ENCODE data around the gene EFHC1. TPM values are rescaled to one million over a fixed set of nuclear protein-coding genes. Genes with fewer than 3 reads are reported as not detected.

The EFHC1 gene
- total and polyA plus RNA-seq, 2 experiments from 2014 or later: 24.3 to 28.0 TPM

DNA sequence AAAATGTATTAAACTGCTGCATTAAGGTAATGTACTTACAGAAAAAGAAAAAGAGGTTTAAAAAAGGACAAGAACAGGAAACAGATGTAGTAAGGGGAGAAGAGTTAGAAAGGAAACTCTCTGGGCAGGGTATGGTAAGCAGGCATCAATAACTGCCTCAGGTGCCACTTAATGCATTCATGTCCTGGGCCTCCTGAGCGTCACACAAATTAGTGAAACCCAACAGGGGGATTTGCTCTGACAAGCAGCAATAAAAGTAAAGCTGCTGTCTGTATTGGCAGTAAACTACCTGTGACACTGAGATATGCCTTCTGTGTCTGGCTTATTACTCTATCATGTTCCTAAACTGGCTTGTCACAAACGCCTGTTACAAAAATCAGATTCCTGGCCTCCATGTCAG, 1.5 kb upstream of the EFHC1 start (continued):
- TF ChIP-seq, protein P1, sequence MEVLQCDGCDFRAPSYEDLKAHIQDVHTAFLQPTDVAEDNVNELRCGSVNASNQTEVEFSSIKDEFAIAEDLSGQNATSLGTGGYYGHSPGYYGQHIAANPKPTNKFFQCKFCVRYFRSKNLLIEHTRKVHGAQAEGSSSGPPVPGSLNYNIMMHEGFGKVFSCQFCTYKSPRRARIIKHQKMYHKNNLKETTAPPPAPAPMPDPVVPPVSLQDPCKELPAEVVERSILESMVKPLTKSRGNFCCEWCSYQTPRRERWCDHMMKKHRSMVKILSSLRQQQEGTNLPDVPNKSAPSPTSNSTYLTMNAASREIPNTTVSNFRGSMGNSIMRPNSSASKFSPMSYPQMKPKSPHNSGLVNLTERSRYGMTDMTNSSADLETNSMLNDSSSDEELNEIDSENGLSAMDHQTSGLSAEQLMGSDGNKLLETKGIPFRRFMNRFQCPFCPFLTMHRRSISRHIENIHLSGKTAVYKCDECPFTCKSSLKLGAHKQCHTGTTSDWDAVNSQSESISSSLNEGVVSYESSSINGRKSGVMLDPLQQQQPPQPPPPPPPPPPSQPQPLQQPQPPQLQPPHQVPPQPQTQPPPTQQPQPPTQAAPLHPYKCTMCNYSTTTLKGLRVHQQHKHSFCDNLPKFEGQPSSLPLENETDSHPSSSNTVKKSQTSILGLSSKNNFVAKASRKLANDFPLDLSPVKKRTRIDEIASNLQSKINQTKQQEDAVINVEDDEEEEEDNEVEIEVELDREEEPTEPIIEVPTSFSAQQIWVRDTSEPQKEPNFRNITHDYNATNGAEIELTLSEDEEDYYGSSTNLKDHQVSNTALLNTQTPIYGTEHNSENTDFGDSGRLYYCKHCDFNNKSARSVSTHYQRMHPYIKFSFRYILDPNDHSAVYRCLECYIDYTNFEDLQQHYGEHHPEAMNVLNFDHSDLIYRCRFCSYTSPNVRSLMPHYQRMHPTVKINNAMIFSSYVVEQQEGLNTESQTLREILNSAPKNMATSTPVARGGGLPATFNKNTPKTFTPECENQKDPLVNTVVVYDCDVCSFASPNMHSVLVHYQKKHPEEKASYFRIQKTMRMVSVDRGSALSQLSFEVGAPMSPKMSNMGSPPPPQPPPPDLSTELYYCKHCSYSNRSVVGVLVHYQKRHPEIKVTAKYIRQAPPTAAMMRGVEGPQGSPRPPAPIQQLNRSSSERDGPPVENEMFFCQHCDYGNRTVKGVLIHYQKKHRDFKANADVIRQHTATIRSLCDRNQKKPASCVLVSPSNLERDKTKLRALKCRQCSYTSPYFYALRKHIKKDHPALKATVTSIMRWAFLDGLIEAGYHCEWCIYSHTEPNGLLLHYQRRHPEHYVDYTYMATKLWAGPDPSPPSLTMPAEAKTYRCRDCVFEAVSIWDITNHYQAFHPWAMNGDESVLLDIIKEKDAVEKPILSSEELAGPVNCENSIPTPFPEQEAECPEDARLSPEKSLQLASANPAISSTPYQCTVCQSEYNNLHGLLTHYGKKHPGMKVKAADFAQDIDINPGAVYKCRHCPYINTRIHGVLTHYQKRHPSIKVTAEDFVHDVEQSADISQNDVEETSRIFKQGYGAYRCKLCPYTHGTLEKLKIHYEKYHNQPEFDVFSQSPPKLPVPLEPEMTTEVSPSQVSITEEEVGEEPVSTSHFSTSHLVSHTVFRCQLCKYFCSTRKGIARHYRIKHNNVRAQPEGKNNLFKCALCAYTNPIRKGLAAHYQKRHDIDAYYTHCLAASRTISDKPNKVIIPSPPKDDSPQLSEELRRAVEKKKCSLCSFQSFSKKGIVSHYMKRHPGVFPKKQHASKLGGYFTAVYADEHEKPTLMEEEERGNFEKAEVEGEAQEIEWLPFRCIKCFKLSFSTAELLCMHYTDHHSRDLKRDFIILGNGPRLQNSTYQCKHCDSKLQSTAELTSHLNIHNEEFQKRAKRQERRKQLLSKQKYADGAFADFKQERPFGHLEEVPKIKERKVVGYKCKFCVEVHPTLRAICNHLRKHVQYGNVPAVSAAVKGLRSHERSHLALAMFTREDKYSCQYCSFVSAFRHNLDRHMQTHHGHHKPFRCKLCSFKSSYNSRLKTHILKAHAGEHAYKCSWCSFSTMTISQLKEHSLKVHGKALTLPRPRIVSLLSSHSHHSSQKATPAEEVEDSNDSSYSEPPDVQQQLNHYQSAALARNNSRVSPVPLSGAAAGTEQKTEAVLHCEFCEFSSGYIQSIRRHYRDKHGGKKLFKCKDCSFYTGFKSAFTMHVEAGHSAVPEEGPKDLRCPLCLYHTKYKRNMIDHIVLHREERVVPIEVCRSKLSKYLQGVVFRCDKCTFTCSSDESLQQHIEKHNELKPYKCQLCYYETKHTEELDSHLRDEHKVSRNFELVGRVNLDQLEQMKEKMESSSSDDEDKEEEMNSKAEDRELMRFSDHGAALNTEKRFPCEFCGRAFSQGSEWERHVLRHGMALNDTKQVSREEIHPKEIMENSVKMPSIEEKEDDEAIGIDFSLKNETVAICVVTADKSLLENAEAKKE (CRISPR knock-in tag; IDR thresholded peaks at IDR 0.05): no peak
- TF ChIP-seq ZNF331 (CRISPR knock-in tag; IDR thresholded peaks at IDR 0.05; ENCODE audit: low read depth) (no peak), JUNB (IDR thresholded peaks at IDR 0.05; ENCODE audit: unreplicated experiment) (no peak), NANOG (IDR thresholded peaks at IDR 0.05; ENCODE audit: borderline replicate concordance) (no peak)

GRCh38 chr6:52420668-52421358, 671 bp downstream of the EFHC1 start:
- DNase-seq (ENCODE audit: low spot score): peak; percentile 77
- peaks cover 15% of the 10 kb centered on the region for H3K4me1 Mint-ChIP-seq
- no peak overlapping the region for H3K27ac Mint-ChIP-seq

More at GRCh38 chr6:52420668-52421358, 671 bp downstream of the EFHC1 start:
- peaks cover 8% of the 10 kb centered on the region for H3K27me3 Mint-ChIP-seq (ENCODE audit: insufficient read depth, low read depth, poor library complexity)
- no peaks in the 10 kb centered on the region for H3K9me2 ChIP-seq (ENCODE audit: insufficient read depth)
- no peaks in the 10 kb centered on the region for H3K79me2 ChIP-seq (replicated peaks; ENCODE audit: insufficient read depth)
- H2AFZ ChIP-seq: peak overlapping the region; percentile 92
- no peaks in the 10 kb centered on the region for H4K20me1 ChIP-seq (replicated peaks; ENCODE audit: insufficient read depth)
- no peaks in the 10 kb centered on the region; the same call in 1 of the 2 replicates for H3K4me1 ChIP-seq (ENCODE audit: insufficient read depth)
- H3K27me3 ChIP-seq (ENCODE audit: insufficient read depth): no peaks in the 10 kb centered on the region
- peak; percentile 50 for ATAC-seq
- no peaks in the 10 kb centered on the region for H3K36me3 Mint-ChIP-seq (ENCODE audit: low read depth)
- no peak overlapping the region for H3K4me3 Mint-ChIP-seq
- peak overlapping the region; percentile 77 for H3K4me2 ChIP-seq
- no peaks in the 10 kb centered on the region for H3F3A ChIP-seq (replicated peaks; ENCODE audit: low read depth)
- H3K27ac ChIP-seq (ENCODE audit: low read depth): 0 out of 2 replicates have a peak overlapping the region, but pooled peaks have one; percentile 24
- H3K36me3 ChIP-seq (ENCODE audit: insufficient read depth): no peaks in the 10 kb centered on the region
- TF ChIP-seq NANOG (IDR thresholded peaks at IDR 0.05; ENCODE audit: borderline replicate concordance) (no peak), CREB1 (CRISPR knock-in tag; IDR thresholded peaks at IDR 0.05; ENCODE audit: low read depth) (no peak), JUNB (IDR thresholded peaks at IDR 0.05; ENCODE audit: unreplicated experiment) (no peak), POLR2AphosphoS5 (IDR thresholded peaks at IDR 0.05; ENCODE audit: low read depth) (peak; percentile 24; the same call in 1 of the 2 replicates)
- peak overlapping the region; percentile 80 for H3K4me3 ChIP-seq
- H3K9me3 Mint-ChIP-seq: no peaks in the 10 kb centered on the region

All from GM23338 (cell line).